WERI-Rb-1 (cell line): ENCODE measurements around the gene ACP3.

ENCODE experiments used
- DNase-seq: peaks from one replicate; pipeline ENCODE4 v3.0.0-alpha.2; 2020
- H3K27ac ChIP-seq: fragments of 250-450 bp; sonication (Bioruptor Pico); 2 replicates; pipeline ENCODE4 v1.5.1; 2020; ENCODE audit warnings: mild to moderate bottlenecking, moderate library complexity
- H3K27me3 ChIP-seq: fragments of 250-450 bp; sonication (Bioruptor Pico); 2 replicates; pipeline ENCODE4 v1.5.1; 2021; ENCODE audit warnings: mild to moderate bottlenecking, low read depth, moderate library complexity; ENCODE audit not compliant: insufficient read depth, severe bottlenecking
- H3K36me3 ChIP-seq: fragments of 250-450 bp; sonication (Bioruptor Pico); 2 replicates; pipeline ENCODE4 v1.5.1; 2020; ENCODE audit warnings: mild to moderate bottlenecking, moderate library complexity
- H3K4me3 ChIP-seq: 2 replicates; pipeline ENCODE4 v1.5.1; 2011; ENCODE audit warnings: low read depth, mild to moderate bottlenecking, control low read depth, low read length
- H3K9me3 ChIP-seq: fragments of 250-450 bp; sonication (Bioruptor Pico); 2 replicates; pipeline ENCODE4 v1.5.1; 2021; ENCODE audit warnings: mild to moderate bottlenecking, moderate library complexity; ENCODE audit not compliant: severe bottlenecking
- CTCF ChIP-seq: IDR thresholded peaks from 2 replicates; pipeline ENCODE4 v1.5.1; 2011; ENCODE audit warnings: low read depth, mild to moderate bottlenecking, control low read depth, inconsistent platforms, low read length

Gene ACP3

GRCh38 chr3:132325634-132326033 lies 8.4 kb downstream of the ACP3 start:
- Histone ChIP-seq H3K36me3 (no peaks in the 10 kb centered on the region), H3K4me3 (no peak overlapping the region), H3K27ac (no peak overlapping the region), H3K9me3 (no peaks in the 10 kb centered on the region), H3K27me3 (no peaks in the 10 kb centered on the region)
- DNase-seq: no peak
- no peak for TF ChIP-seq CTCF

GRCh38 chr3:132326251-132326650 lies 9.0 kb downstream of the ACP3 start:
- no peak overlapping the region for H3K4me3 ChIP-seq
- DNase-seq: no peak
- no peaks in the 10 kb centered on the region for H3K27me3 ChIP-seq
- TF ChIP-seq CTCF: no peak
- no peaks in the 10 kb centered on the region for H3K9me3 ChIP-seq
- H3K27ac ChIP-seq: no peak overlapping the region
- H3K36me3 ChIP-seq: no peaks in the 10 kb centered on the region

GRCh38 chr3:132332082-132332481 lies 14.9 kb downstream of the ACP3 start:
- no peak overlapping the region for H3K27ac ChIP-seq
- H3K9me3 ChIP-seq: no peaks in the 10 kb centered on the region
- no peak for TF ChIP-seq CTCF
- no peaks in the 10 kb centered on the region for H3K27me3 ChIP-seq
- H3K36me3 ChIP-seq: no peaks in the 10 kb centered on the region
- H3K4me3 ChIP-seq: no peak overlapping the region
- no peak for DNase-seq

- no peak overlapping the region for H3K27ac ChIP-seq
- H3K9me3 ChIP-seq: no peaks in the 10 kb centered on the region
- H3K36me3 ChIP-seq: no peaks in the 10 kb centered on the region
- no peak overlapping the region for H3K4me3 ChIP-seq
- no peak for TF ChIP-seq CTCF
- H3K27me3 ChIP-seq: no peaks in the 10 kb centered on the region
- no peak for DNase-seq
Observed at GRCh38 chr3:132332508-132332907, 15.3 kb downstream of the ACP3 start.

GRCh38 chr3:132341746-132342145 lies 24.5 kb downstream of the ACP3 start:
- H3K9me3 ChIP-seq: no peaks in the 10 kb centered on the region
- no peaks in the 10 kb centered on the region for H3K36me3 ChIP-seq
- no peak overlapping the region for H3K4me3 ChIP-seq
- H3K27me3 ChIP-seq: no peaks in the 10 kb centered on the region
- DNase-seq: no peak
- no peak for TF ChIP-seq CTCF
- no peak overlapping the region for H3K27ac ChIP-seq

- H3K9me3 ChIP-seq: no peaks in the 10 kb centered on the region
- H3K4me3 ChIP-seq: no peak overlapping the region
- no peaks in the 10 kb centered on the region for H3K36me3 ChIP-seq
- no peak overlapping the region for H3K27ac ChIP-seq
- no peaks in the 10 kb centered on the region for H3K27me3 ChIP-seq
- no peak for DNase-seq
- TF ChIP-seq CTCF: peak; percentile 29; the same call in 1 of the 2 replicates
Observed at GRCh38 chr3:132342183-132342582, 25.0 kb downstream of the ACP3 start.
